ENCODE data around the gene LRP1B.
"Not testable (repeated sequence)": the region's sequence is repeated elsewhere in the genome, so short reads cannot be mapped to it uniquely, and the experiment has no call there.

The LRP1B gene

GRCh38 chr2:140288726-140289125 lies 1842.1 kb downstream of the LRP1B start:
- no peaks in the 10 kb centered on the region for H3K36me3 ChIP-seq
- H3K9me3 ChIP-seq, result no peaks in the 10 kb centered on the region
- no peaks in the 10 kb centered on the region for H3K27me3 ChIP-seq
- no peaks in the 10 kb centered on the region for H3K4me1 ChIP-seq (ENCODE audit: control insufficient read depth in 1 of 2, insufficient read depth in 1 of 2, low read depth in 1 of 2, low read length in 1 of 2)
- H3K27ac ChIP-seq, result no peak overlapping the region
- TF ChIP-seq CTCF (IDR thresholded peaks at IDR 0.05), result no peak
- H3K4me3 ChIP-seq (ENCODE audit: low read depth in 1 of 2, low read length in 1 of 2), result no peak overlapping the region

GRCh38 chr2:140288213-140288612 lies 1842.6 kb downstream of the LRP1B start:
- no peaks in the 10 kb centered on the region for H3K27me3 ChIP-seq
- no peak overlapping the region for H3K4me3 ChIP-seq (ENCODE audit: low read depth in 1 of 2, low read length in 1 of 2)
- H3K36me3 ChIP-seq, result no peaks in the 10 kb centered on the region
- no peaks in the 10 kb centered on the region for H3K4me1 ChIP-seq (ENCODE audit: control insufficient read depth in 1 of 2, insufficient read depth in 1 of 2, low read depth in 1 of 2, low read length in 1 of 2)
- no peaks in the 10 kb centered on the region for H3K9me3 ChIP-seq
- no peak overlapping the region for H3K27ac ChIP-seq
- no peak for TF ChIP-seq CTCF (IDR thresholded peaks at IDR 0.05)

GRCh38 chr2:140286377-140286776 lies 1844.4 kb downstream of the LRP1B start:
- Histone ChIP-seq H3K27ac (no peak overlapping the region), H3K4me3 (ENCODE audit: low read depth in 1 of 2, low read length in 1 of 2) (no peak overlapping the region), H3K36me3 (no peaks in the 10 kb centered on the region), H3K9me3 (no peaks in the 10 kb centered on the region), H3K4me1 (ENCODE audit: control insufficient read depth in 1 of 2, insufficient read depth in 1 of 2, low read depth in 1 of 2, low read length in 1 of 2) (no peaks in the 10 kb centered on the region), H3K27me3 (no peaks in the 10 kb centered on the region)
- no peak for TF ChIP-seq CTCF (IDR thresholded peaks at IDR 0.05)

GRCh38 chr2:140277344-140277743 lies 1853.5 kb downstream of the LRP1B start:
- H3K4me3 ChIP-seq (ENCODE audit: low read depth in 1 of 2, low read length in 1 of 2); H3K4me1 ChIP-seq (ENCODE audit: control insufficient read depth in 1 of 2, insufficient read depth in 1 of 2, low read depth in 1 of 2, low read length in 1 of 2); H3K9me3 ChIP-seq; H3K36me3 ChIP-seq; H3K27ac ChIP-seq; H3K27me3 ChIP-seq: not testable (repeated sequence)

GRCh38 chr2:140276661-140277060 lies 1854.2 kb downstream of the LRP1B start:
- Histone ChIP-seq H3K27ac (no peak overlapping the region), H3K9me3 (no peaks in the 10 kb centered on the region), H3K4me1 (ENCODE audit: control insufficient read depth in 1 of 2, insufficient read depth in 1 of 2, low read depth in 1 of 2, low read length in 1 of 2) (no peaks in the 10 kb centered on the region), H3K27me3 (no peaks in the 10 kb centered on the region), H3K4me3 (ENCODE audit: low read depth in 1 of 2, low read length in 1 of 2) (no peak overlapping the region), H3K36me3 (no peaks in the 10 kb centered on the region)
- TF ChIP-seq CTCF (IDR thresholded peaks at IDR 0.05), result no peak

- Histone ChIP-seq H3K4me1 (ENCODE audit: control insufficient read depth in 1 of 2, insufficient read depth in 1 of 2, low read depth in 1 of 2, low read length in 1 of 2) (no peaks in the 10 kb centered on the region), H3K27ac (no peak overlapping the region), H3K27me3 (no peaks in the 10 kb centered on the region), H3K4me3 (ENCODE audit: low read depth in 1 of 2, low read length in 1 of 2) (no peak overlapping the region), H3K9me3 (no peaks in the 10 kb centered on the region), H3K36me3 (no peaks in the 10 kb centered on the region)
- TF ChIP-seq CTCF (IDR thresholded peaks at IDR 0.05), result no peak
These were observed 1855.4 kb downstream of the LRP1B start for GRCh38 chr2:140275427-140275826.

All from neutrophil (primary cell).